ELR (cell line): Measurements from ENCODE around the gene CPNE2.
"Not testable (repeated sequence)": the region's sequence is repeated elsewhere in the genome, so short reads cannot be mapped to it uniquely, and the experiment has no call there.

Experiments used
- DNase-seq: peaks from one replicate; pipeline ENCODE4 v3.0.0-alpha.2; 2015; ENCODE audit warnings: low read depth

Gene CPNE2

GRCh38 chr16:57069635-57070370 lies 22.6 kb upstream of the CPNE2 start:
- DNase-seq, result no peak

- no peak for DNase-seq
These were observed 22.0 kb upstream of the CPNE2 start for GRCh38 chr16:57070424-57070823.

GRCh38 chr16:57071081-57071732 lies 21.2 kb upstream of the CPNE2 start:
- not testable (repeated sequence) for DNase-seq

GRCh38 chr16:57071831-57072582 lies 20.4 kb upstream of the CPNE2 start:
- DNase-seq, result peak; percentile 79

GRCh38 chr16:57072616-57073275 lies 19.6 kb upstream of the CPNE2 start:
- DNase-seq, result no peak

GRCh38 chr16:57077714-57078113 lies 14.7 kb upstream of the CPNE2 start:
- no peak for DNase-seq

- no peak for DNase-seq
These were observed 10.6 kb upstream of the CPNE2 start for GRCh38 chr16:57081744-57082143.

GRCh38 chr16:57082664-57083063 lies 9.7 kb upstream of the CPNE2 start:
- DNase-seq, result no peak

- DNase-seq, result no peak
These were observed 8.8 kb upstream of the CPNE2 start for GRCh38 chr16:57083485-57084126.

GRCh38 chr16:57084257-57084770 lies 8.1 kb upstream of the CPNE2 start:
- peak; percentile 81 for DNase-seq

- DNase-seq, result no peak
These were observed 7.4 kb upstream of the CPNE2 start for GRCh38 chr16:57084996-57085395.

- no peak for DNase-seq
These were observed 5.4 kb upstream of the CPNE2 start for GRCh38 chr16:57087003-57087402.

- no peak for DNase-seq
These were observed 3.0 kb upstream of the CPNE2 start for GRCh38 chr16:57089406-57089805.

- peak; percentile 85 for DNase-seq
These were observed 996 bp upstream of the CPNE2 start for GRCh38 chr16:57091200-57091974.

GRCh38 chr16:57092786-57093411 lies 516 bp downstream of the CPNE2 start:
- DNase-seq, result peak; percentile 47

- no peak for DNase-seq
These were observed 1.5 kb downstream of the CPNE2 start for GRCh38 chr16:57093666-57094564.

- DNase-seq, result no peak
These were observed 2.5 kb downstream of the CPNE2 start for GRCh38 chr16:57094911-57095310.

- DNase-seq, result no peak
These were observed 3.8 kb downstream of the CPNE2 start for GRCh38 chr16:57096192-57096591.

- DNase-seq, result no peak
These were observed 4.4 kb downstream of the CPNE2 start for GRCh38 chr16:57096793-57097192.
